Measurements from ENCODE around the gene TMBIM6. TPM values are rescaled to one million over a fixed set of nuclear protein-coding genes. Genes with fewer than 3 reads are reported as not detected.
A peak's percentile ranks its signal among the peaks of the same experiment; 100 is the strongest.

The TMBIM6 gene
- total RNA-seq, 1 donor from 2014 or later: 571 TPM

- Mint-ChIP-seq H3K4me1 (ENCODE audit: unreplicated experiment) (peaks cover 16% of the 10 kb centered on the region), H3K4me3 (ENCODE audit: unreplicated experiment) (no peak overlapping the region), H3K27me3 (ENCODE audit: unreplicated experiment) (peaks cover 1% of the 10 kb centered on the region), H3K27ac (ENCODE audit: unreplicated experiment) (peak overlapping the region; percentile 66), H3K9me3 (ENCODE audit: unreplicated experiment) (no peaks in the 10 kb centered on the region), H3K36me3 (ENCODE audit: low read depth, unreplicated experiment) (peaks cover 6% of the 10 kb centered on the region)
- no peak for DNase-seq (ENCODE audit: low spot score)
- no peak for TF ChIP-seq CTCF (IDR thresholded peaks at IDR 0.05; ENCODE audit: unreplicated experiment)
Observed at GRCh38 chr12:49783917-49784676, 42.7 kb downstream of the TMBIM6 start.

DNA sequence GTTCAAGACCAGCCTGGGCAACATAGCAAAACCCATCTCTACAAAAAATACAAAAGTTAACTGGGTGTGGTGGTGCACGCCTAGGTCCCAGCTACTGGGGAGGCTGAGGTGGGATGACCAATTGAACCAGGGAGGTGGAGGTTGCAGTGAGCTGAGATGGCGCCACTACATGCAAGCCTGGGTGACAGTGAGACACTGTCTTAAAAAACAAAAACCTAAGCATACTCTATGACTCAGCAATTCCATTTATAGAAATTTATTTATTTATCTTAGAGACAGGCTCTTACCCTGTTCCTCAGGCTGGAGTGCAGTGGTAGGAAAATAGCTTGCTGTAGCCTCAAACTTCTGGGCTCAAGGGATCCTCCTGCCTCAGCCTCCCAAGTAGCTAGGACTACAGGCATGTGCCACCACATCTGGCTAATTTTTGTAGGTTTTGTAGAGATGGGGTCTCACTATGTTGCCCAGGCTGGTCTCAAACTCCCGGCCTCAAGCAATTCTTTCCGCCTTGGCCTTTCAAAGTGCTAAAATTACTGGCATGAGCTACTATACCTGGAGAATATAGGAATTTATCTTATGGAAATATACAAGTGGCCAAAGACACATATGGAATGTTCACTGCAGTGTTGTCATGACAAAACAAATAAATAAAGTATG is 43.5 kb downstream of the TMBIM6 start:
- no peaks in the 10 kb centered on the region for H3K9me3 Mint-ChIP-seq (ENCODE audit: unreplicated experiment)
- peaks cover 10% of the 10 kb centered on the region for H3K36me3 Mint-ChIP-seq (ENCODE audit: low read depth, unreplicated experiment)
- DNase-seq (ENCODE audit: low spot score): no peak
- peaks cover 18% of the 10 kb centered on the region for H3K4me1 Mint-ChIP-seq (ENCODE audit: unreplicated experiment)
- H3K4me3 Mint-ChIP-seq (ENCODE audit: unreplicated experiment): no peak overlapping the region
- no peak overlapping the region for H3K27ac Mint-ChIP-seq (ENCODE audit: unreplicated experiment)
- no peaks in the 10 kb centered on the region for H3K27me3 Mint-ChIP-seq (ENCODE audit: unreplicated experiment)
- no peak for TF ChIP-seq CTCF (IDR thresholded peaks at IDR 0.05; ENCODE audit: unreplicated experiment)

GRCh38 chr12:49787672-49788071 is 46.3 kb downstream of the TMBIM6 start:
- no peak for TF ChIP-seq CTCF (IDR thresholded peaks at IDR 0.05; ENCODE audit: unreplicated experiment)

GRCh38 chr12:49789992-49790391 is 48.6 kb downstream of the TMBIM6 start:
- DNase-seq (ENCODE audit: low spot score): peak; percentile 46
- H3K27me3 Mint-ChIP-seq (ENCODE audit: unreplicated experiment): peaks cover 7% of the 10 kb centered on the region
- H3K4me3 Mint-ChIP-seq (ENCODE audit: unreplicated experiment): no peak overlapping the region
- no peaks in the 10 kb centered on the region for H3K9me3 Mint-ChIP-seq (ENCODE audit: unreplicated experiment)
- H3K4me1 Mint-ChIP-seq (ENCODE audit: unreplicated experiment): peaks cover 17% of the 10 kb centered on the region
- peak; percentile 65 for TF ChIP-seq CTCF (IDR thresholded peaks at IDR 0.05; ENCODE audit: unreplicated experiment)
- peaks cover 28% of the 10 kb centered on the region for H3K36me3 Mint-ChIP-seq (ENCODE audit: low read depth, unreplicated experiment)
- H3K27ac Mint-ChIP-seq (ENCODE audit: unreplicated experiment): peak overlapping the region; percentile 20

More at GRCh38 chr12:49787672-49788071, 46.3 kb downstream of the TMBIM6 start:
- H3K36me3 Mint-ChIP-seq (ENCODE audit: low read depth, unreplicated experiment): peaks cover 23% of the 10 kb centered on the region
- no peak for DNase-seq (ENCODE audit: low spot score)
- H3K27me3 Mint-ChIP-seq (ENCODE audit: unreplicated experiment): peaks cover 4% of the 10 kb centered on the region
- H3K4me3 Mint-ChIP-seq (ENCODE audit: unreplicated experiment): peak overlapping the region; percentile 63
- H3K27ac Mint-ChIP-seq (ENCODE audit: unreplicated experiment): peak overlapping the region; percentile 39
- peaks cover 31% of the 10 kb centered on the region for H3K4me1 Mint-ChIP-seq (ENCODE audit: unreplicated experiment)
- no peaks in the 10 kb centered on the region for H3K9me3 Mint-ChIP-seq (ENCODE audit: unreplicated experiment)

Measured in endothelial cell (in vitro differentiated cells).